WERI-Rb-1 (cell line): Measurements from ENCODE around the gene SUV39H1.

ENCODE experiments used
- DNase-seq: peaks from one replicate; pipeline ENCODE4 v3.0.0-alpha.2; 2020
- H3K27ac ChIP-seq: fragments of 250-450 bp; sonication (Bioruptor Pico); 2 replicates; pipeline ENCODE4 v1.5.1; 2020; ENCODE audit warnings: mild to moderate bottlenecking, moderate library complexity
- H3K27me3 ChIP-seq: fragments of 250-450 bp; sonication (Bioruptor Pico); 2 replicates; pipeline ENCODE4 v1.5.1; 2021; ENCODE audit warnings: mild to moderate bottlenecking, low read depth, moderate library complexity; ENCODE audit not compliant: insufficient read depth, severe bottlenecking
- H3K36me3 ChIP-seq: fragments of 250-450 bp; sonication (Bioruptor Pico); 2 replicates; pipeline ENCODE4 v1.5.1; 2020; ENCODE audit warnings: mild to moderate bottlenecking, moderate library complexity
- H3K4me3 ChIP-seq: 2 replicates; pipeline ENCODE4 v1.5.1; 2011; ENCODE audit warnings: low read depth, mild to moderate bottlenecking, control low read depth, low read length
- H3K9me3 ChIP-seq: fragments of 250-450 bp; sonication (Bioruptor Pico); 2 replicates; pipeline ENCODE4 v1.5.1; 2021; ENCODE audit warnings: mild to moderate bottlenecking, moderate library complexity; ENCODE audit not compliant: severe bottlenecking
- CTCF ChIP-seq: IDR thresholded peaks from 2 replicates; pipeline ENCODE4 v1.5.1; 2011; ENCODE audit warnings: low read depth, mild to moderate bottlenecking, control low read depth, inconsistent platforms, low read length

SUV39H1 gene

GRCh38 chrX:48752498-48752897, 56.0 kb downstream of the SUV39H1 start:
- Histone ChIP-seq H3K27ac (no peak overlapping the region), H3K27me3 (peaks cover 11% of the 10 kb centered on the region), H3K9me3 (no peaks in the 10 kb centered on the region), H3K4me3 (no peak overlapping the region), H3K36me3 (no peaks in the 10 kb centered on the region)
- TF ChIP-seq CTCF: no peak
- no peak for DNase-seq

- TF ChIP-seq CTCF: no peak
- H3K27me3 ChIP-seq: peaks cover 11% of the 10 kb centered on the region
- no peak overlapping the region for H3K4me3 ChIP-seq
- H3K9me3 ChIP-seq: no peaks in the 10 kb centered on the region
- no peaks in the 10 kb centered on the region for H3K36me3 ChIP-seq
- no peak for DNase-seq
- H3K27ac ChIP-seq: no peak overlapping the region
Measured at GRCh38 chrX:48753708-48754228, 57.2 kb downstream of the SUV39H1 start.

- Histone ChIP-seq H3K27me3 (peaks cover 11% of the 10 kb centered on the region), H3K27ac (no peak overlapping the region), H3K36me3 (no peaks in the 10 kb centered on the region), H3K9me3 (no peaks in the 10 kb centered on the region), H3K4me3 (no peak overlapping the region)
- no peak for TF ChIP-seq CTCF
- DNase-seq: no peak
Measured at GRCh38 chrX:48754238-48754637, 57.7 kb downstream of the SUV39H1 start.
